A549 treated with CpdA at 1 μM for 4 hours (cell line): ENCODE results near the gene ZNF597. TPM values are rescaled to one million over a fixed set of nuclear protein-coding genes. Genes with fewer than 3 reads are reported as not detected.

Experiments used
- total RNA-seq: library from RNA; stranded (reverse); fragments of 200-300 nt; extraction: Qiagen RNA extraction; gene quantifications from 5 replicates; pipeline ENCODE4 v1.2.3, GENCODE V29; 2022; ENCODE audit warnings: low read depth

Gene ZNF597
- total RNA-seq: 0.90 to 1.3 TPM (median 1.1 TPM) in 5 replicates

DNA sequence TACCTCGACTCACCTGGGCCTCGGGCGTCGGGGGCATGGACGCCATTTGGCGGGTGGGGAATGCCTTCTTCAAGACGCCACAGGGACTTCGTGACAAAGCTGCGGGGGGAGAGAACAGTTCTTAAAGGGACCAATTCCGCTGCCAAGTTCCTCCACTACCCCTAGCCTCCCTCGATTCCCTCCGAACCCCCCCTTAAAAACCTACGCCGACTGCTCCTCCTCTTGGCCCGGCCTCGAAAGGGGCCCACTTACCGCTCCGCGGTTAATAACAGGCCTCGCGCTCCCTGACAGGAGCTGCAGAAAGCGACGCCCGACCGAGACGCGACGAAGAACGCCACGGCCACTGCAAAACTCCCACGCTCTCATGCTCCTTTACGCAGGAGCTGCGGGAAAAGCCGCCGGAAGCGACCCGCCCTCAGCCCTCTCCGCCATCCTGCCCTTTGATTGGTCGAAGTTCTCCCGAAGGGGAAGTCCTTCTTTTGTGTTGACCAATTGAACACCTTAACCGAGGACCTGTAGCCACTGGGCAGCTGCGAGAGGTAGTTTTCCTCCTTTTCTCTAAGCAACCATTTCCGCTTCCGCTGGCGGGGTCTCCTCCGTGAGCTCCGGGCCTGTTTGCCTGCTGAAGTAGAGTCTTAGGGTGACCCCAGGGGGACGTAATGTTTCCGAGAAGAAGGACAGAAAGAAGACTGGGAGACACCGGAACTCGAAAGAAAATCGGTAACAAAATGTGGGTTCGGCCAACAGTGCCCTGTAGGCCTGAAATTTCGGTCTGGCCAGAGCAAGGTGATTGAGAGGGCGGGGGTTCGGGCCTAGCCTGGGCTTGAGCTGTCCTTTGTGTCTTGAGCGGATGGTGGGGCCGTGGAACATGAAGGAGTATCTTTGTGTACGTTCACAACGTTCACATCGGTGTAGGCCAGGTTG, at the start of gene ZNF597, which contains the start of gene NAA60:
ZNF597 (minus strand) TSS at position 397 of the 924 bp plus-strand sequence; CDS start at position 46, 351 bp downstream.
NAA60 (plus strand) TSS at position 573 of the 924 bp plus-strand sequence. CDS start 32,548 bp downstream, outside the sequence.

DNA sequence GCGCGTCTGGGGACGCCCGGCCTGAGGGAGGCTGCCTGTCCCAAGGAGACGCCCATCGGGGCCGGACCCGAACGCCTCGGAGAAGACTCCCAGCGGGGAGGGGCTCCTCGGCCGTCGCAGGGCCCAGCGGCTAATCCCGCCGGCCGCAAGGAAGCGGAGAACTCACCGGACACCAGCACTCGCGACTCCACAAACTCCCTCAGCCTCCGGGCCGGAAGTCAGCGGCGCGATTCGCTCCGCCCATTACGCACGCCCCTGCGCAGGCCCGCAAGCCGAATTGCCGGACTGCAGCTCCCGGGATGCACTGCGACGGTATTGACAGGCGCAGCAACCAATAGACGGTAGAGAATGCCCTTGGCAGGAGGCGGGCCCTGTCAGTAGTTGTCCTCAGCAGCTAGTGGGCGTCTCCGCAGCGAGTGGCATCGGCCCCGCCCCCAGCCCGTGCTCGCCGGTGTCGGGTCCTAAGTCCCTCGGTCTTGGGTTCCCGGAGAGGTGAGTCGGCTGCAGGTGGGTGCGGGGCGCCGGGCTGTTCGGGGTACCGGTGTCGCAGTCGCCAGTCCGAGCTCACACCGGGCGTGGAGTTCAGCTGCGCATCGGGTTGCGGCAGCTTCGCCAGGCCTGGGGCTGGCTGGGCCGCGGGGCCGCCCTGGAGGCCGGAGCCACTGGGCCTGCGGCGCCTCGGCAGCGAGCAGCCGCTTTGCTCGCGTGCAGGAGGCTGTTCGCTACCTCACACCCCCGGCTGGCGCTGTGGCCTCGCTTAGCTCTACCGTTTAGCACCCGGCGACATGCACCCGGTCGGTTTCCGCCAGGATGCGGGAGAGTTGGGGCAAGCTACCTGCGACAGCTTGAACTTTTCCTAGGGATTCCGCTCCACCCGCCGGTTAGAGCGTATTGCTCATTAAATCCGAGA, 42.3 kb downstream of the ZNF597 start, which contains the start of the genes ZNF174 and ZSCAN32:
ZNF174 (plus strand) TSS at position 437 of the 910 bp plus-strand sequence. CDS start 790 bp downstream, outside the sequence.
ZSCAN32 (minus strand) TSS at position 226 of the 910 bp plus-strand sequence. CDS start 3,447 bp downstream, outside the sequence.

Other genes starting within 250 kb of the ZNF597 start
- gene ZNF200, start 208.3 kb downstream of the ZNF597 start, total RNA-seq: 8.1 to 11.5 TPM (median 8.3 TPM) in 5 replicates
- gene MEFV, start 186.9 kb downstream of the ZNF597 start, total RNA-seq: not detected in 5 replicates
- gene ZNF263, start 160.0 kb downstream of the ZNF597 start, total RNA-seq: 36.1 to 39.3 TPM (median 37.6 TPM) in 5 replicates
- gene TIGD7, start 138.1 kb downstream of the ZNF597 start, total RNA-seq: 0.86 to 1.5 TPM (median 1.4 TPM) in 5 replicates
- gene ZNF75A, start 138.0 kb downstream of the ZNF597 start, total RNA-seq: 9.0 to 12.3 TPM (median 10.7 TPM) in 5 replicates
- gene OR2C1, start 87.6 kb downstream of the ZNF597 start, total RNA-seq: not detected in 5 replicates
- 9.6 to 19.4 TPM (median 14.7 TPM) in 5 replicates for gene ZSCAN32, start 42.5 kb downstream of the ZNF597 start, total RNA-seq
- 13.0 to 16.8 TPM (median 14.3 TPM) in 5 replicates for gene ZNF174, start 42.3 kb downstream of the ZNF597 start, total RNA-seq
- gene NAA60, start 176 bp upstream of the ZNF597 start, total RNA-seq: 50.7 to 54.8 TPM (median 51.4 TPM) in 5 replicates
- not detected in 5 replicates for gene C16orf90, start 52.0 kb upstream of the ZNF597 start, total RNA-seq
- 17.2 to 22.9 TPM (median 19.4 TPM) in 5 replicates for gene CLUAP1, start 57.5 kb upstream of the ZNF597 start, total RNA-seq
- 0.01 to 0.05 TPM in 2 of 5 replicates, not detected in the others for gene NLRC3, start 133.9 kb upstream of the ZNF597 start, total RNA-seq
- gene SLX4, start 168.1 kb upstream of the ZNF597 start, total RNA-seq: 4.2 to 6.0 TPM (median 5.2 TPM) in 5 replicates
- 1.9 to 5.2 TPM (median 4.2 TPM) in 5 replicates for gene DNASE1, start 211.2 kb upstream of the ZNF597 start, total RNA-seq